Left renal pelvis (tissue), 4 donors: ENCODE measurements around the gene ZNF584. TPM values are rescaled to one million over a fixed set of nuclear protein-coding genes. Genes with fewer than 3 reads are reported as not detected.

ENCODE experiments used
- DNase-seq, 4 donors: peaks; one replicate each; pipeline ENCODE4 v3.0.0-alpha.2; 2013; ENCODE audit warnings: low read depth in 4 of 4, low spot score in 3 of 4
- polyA plus RNA-seq, 4 donors: library from polyadenylated mRNA; unstranded; fragments of 120-200 nt; gene quantifications; one replicate each; pipeline ENCODE4 v1.2.1, GENCODE V29; 2013; ENCODE audit not compliant: insufficient read length in 4 of 4

The ZNF584 gene
- polyA plus RNA-seq, 4 donors, result 12.2 to 13.6 (median 12.7) TPM

- DNase-seq, result no peak
Observed at GRCh38 chr19:58385313-58385890, 23.0 kb upstream of the ZNF584 start.

GRCh38 chr19:58385891-58386575 is 22.4 kb upstream of the ZNF584 start:
- no peak for DNase-seq

- peak; percentile 95 to 98 (median 96) for DNase-seq
Observed at GRCh38 chr19:58386576-58387337, 21.7 kb upstream of the ZNF584 start, which contains the start of gene RPS5. RPS5 (plus strand) TSS chr19:58387269; CDS start chr19:58388138, 869 bp downstream.

- DNase-seq, result no peak
Observed at GRCh38 chr19:58387338-58388174, 20.9 kb upstream of the ZNF584 start.

GRCh38 chr19:58388175-58388526 is 20.3 kb upstream of the ZNF584 start:
- no peak for DNase-seq

- DNase-seq, result no peak
Observed at GRCh38 chr19:58392945-58393724, 15.3 kb upstream of the ZNF584 start.

- no peak for DNase-seq
Observed at GRCh38 chr19:58393725-58394033, 14.8 kb upstream of the ZNF584 start.

DNA sequence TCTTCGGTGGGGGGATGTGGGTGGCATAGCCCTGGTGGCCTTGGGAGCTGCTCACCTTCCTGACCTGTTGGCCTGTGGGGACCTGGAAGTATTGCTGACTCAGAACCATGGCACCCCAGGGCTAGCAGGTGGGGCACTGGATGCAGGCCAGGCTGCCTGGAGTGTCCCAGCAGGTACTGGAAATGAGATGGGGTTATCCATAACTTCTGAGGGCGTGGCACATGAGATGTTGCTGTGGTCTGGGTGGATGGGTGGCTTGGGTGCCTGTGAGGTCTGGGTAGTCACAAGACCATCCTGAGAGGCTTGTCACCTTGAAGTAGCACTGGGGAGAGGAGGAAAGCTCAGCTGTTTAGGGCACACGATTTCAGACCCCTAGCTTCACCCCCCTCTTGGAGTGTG is 13.6 kb upstream of the ZNF584 start:
- DNase-seq, result no peak

DNA sequence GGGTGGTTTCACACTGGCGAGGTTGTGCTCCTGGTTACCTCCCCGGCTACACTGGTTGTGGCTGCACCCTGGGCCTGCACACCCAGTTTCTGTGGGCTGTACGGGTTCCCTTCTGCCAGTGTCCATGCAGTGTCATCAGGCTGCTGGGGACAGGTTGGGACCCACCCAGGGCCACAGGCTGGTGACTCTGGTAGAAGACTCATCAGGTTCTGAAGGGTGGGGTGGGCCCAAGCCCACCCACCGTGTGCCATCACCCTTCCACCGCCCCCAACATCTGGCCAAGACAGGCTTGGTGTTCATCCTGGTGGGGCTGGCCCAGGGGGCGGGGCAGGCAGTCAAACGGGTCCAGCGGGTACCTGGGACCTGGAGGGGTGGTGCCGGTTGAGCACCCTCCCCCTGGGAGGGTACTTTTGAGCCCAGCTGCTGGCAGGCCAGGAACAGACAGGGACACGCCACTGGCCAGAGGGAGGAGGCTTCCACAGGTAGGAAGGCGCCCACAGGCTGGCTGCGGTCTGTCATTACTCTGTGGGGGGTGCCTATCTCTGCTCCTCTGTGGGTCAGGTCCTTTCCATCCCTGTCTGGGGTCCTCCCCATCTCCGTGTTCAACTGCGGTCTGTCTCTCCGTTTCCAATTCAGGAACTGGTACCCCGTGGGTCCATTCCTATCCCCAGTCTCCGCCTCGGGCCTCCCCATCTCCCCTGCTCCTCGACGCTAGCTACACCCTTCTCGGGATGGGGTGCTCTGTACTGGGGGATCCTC is 13.1 kb upstream of the ZNF584 start, which contains the start of gene RNF225:
Gene RNF225 (plus strand): TSS at position 437 of the 759 bp plus-strand sequence. CDS start 434 bp downstream, outside the sequence.
- no peak for DNase-seq

DNA sequence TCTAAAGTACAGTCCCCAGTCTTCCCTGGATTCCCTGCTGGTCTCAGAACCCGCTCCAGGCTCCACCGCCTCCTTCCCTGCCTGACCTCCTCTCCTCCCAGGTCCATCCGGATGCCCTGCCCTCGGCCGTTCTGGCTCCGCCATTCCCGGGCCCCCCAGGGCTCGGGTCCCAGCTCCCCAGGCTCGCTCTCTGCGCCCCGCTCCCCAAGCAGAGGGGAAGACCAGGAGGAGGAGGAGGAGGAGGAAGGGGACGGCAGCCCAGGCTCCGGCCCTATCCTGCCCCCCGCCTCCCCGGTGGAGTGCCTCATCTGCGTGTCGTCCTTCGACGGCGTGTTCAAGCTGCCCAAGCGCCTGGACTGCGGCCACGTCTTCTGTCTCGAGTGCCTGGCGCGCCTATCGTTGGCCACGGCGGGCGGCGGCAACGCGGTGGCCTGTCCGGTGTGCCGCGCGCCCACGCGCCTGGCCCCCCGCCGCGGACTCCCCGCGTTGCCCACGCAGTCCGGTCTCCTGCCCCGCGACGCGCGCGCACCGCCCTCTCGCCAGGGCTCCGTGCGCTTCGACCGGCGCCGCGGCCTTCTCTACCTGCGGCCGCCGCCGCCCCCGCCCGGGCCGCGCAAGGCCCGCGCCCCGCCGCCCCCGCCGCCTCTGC is 12.3 kb upstream of the ZNF584 start:
- no peak for DNase-seq

DNA sequence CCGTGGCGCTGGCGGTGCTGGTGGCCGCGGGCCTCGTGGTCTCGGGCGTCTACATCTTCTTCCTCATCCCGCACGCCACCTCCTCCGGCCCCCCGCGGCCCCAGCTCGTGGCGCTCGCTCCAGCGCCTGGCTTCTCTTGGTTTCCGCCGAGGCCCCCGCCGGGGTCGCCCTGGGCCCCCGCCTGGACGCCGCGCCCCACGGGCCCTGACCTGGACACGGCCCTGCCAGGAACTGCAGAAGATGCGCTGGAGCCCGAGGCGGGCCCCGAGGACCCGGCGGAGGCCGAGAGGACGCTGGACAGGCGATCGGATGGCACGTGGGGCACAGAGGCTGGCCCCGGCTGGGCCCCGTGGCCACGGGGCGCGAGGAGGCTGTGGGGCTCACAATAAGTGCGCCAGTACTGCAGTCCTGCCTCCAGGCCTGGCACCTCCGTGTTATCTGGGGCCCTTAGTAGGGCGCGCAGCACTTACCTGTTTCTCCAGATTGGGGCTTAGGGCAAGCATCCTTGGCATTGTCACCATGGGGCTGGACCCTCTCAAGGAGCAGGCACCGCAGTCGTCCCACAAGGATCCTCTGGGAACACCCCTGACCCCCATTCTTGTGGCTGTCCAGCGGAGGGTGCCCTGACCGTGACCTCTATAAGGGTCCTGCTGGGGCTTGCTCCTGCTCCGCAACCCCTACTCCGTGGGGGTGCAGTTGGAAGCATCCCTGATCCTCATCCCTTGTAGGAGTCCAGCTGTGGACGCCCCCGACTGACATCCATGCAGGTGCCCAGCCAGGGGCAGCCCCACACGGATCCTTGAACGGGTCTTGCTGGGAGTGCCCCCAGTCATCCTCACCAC is 11.5 kb upstream of the ZNF584 start:
- DNase-seq, result no peak

DNA sequence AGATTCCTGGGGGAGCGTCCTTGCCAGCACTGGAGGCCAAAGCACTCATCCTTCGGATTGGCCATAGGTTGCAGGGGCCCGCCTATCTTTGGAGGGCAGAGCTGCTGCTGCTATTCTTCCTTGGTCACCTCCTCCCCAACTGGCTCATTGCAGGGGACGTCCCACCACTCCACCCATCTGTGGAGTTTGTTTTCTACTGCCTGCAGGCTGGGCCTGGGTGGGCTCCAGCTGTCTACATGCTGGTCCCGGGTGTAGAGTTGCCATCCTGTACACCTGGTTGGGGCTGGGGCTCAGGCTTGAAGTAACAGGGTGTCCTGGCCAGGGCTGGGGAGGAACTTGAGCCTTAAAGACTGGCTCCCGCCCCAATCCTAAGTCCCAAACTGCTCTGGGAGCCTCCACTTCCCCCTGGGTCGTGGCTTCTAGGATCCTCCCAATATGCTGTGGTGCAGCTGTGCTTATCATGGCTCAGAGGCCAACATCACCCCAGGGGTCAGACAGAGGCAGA is 10.9 kb upstream of the ZNF584 start:
- no peak for DNase-seq

DNA sequence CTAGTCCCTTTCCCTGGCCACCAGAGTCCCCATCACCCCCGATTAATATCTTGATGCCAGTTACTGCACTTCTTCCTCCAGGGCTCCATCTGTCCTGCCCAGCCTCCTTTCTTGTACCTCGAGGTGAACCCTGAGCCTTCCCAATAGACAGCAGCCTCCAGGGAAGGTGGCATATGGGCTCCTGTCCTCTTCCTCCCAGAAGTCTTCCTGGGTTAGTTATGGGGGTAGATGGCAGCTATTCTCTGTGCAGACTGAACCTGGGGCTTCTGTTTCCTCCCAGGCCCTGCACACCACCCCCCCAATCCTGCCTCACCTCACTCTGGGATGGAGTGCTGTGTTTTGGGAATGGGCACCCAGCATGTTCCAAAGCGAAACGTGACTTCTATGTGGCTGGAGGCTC is 10.4 kb upstream of the ZNF584 start:
- DNase-seq, result no peak

GRCh38 chr19:58398545-58398944 is 9.9 kb upstream of the ZNF584 start:
- DNase-seq, result no peak

- DNase-seq, result no peak
Observed at GRCh38 chr19:58399903-58400302, 8.5 kb upstream of the ZNF584 start.

DNA sequence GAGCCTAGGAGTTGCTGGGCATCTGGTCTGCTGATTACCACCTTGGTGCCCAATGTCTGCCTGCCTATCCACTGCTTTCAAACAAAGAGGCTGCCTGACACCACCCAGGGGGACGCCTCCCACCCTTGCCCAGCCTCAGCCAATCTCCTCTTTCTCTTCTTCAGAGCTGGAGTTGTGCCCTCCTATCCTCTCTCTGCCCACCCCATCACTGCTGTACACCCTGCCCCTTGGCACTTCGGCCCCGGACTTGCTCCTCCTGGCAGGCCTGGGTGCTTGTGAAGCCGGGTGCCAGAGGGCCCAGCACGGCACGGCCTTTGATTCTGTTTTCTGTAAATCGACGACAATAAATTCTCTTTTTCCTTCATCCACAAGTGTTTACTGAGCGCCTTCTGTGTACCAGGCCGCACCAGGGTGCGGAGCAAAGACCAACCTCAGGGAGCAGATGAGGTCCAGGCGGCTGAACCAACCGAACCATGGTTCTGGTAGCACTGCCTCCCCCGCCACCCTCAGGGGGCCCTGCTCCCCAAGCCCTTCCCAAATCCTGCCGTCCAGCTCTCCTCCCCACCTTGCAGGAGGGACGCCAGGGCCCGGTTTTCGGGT is 8.0 kb upstream of the ZNF584 start:
- DNase-seq, result no peak
